GM23338 (cell line): ENCODE measurements around the gene ATP13A1. TPM values are rescaled to one million over a fixed set of nuclear protein-coding genes. Genes with fewer than 3 reads are reported as not detected.

ENCODE experiments used
- ATAC-seq: fragments of 200-7000 bp; cut with Tn5 transposase; 3 replicates; pipeline ENCODE4 v1.9.1; 2020
- DNase-seq: peaks from one replicate; pipeline ENCODE4 v3.0.0-alpha.2; 2015; ENCODE audit warnings: low spot score
- H2AFZ ChIP-seq: fragments of 200-600 bp; sonication (generic); 2 replicates; pipeline ENCODE4 v1.8.0; 2016; ENCODE audit warnings: antibody characterized with exemption, mild to moderate bottlenecking, moderate library complexity
- H3F3A ChIP-seq: fragments of 200-600 bp; sonication (generic); replicated peaks from 2 replicates; pipeline ENCODE4 v1.8.0; 2017; ENCODE audit warnings: antibody characterized with exemption, mixed run types, low read depth
- H3K27ac ChIP-seq: fragments of 200-600 bp; sonication (generic); 2 replicates; pipeline ENCODE4 v1.6.1; 2016; ENCODE audit warnings: low read depth
- H3K27me3 ChIP-seq: fragments of 200-600 bp; sonication (generic); 2 replicates; pipeline ENCODE4 v1.8.0; 2016; ENCODE audit warnings: mild to moderate bottlenecking, mixed run types, moderate library complexity; ENCODE audit not compliant: insufficient read depth
- H3K36me3 ChIP-seq: fragments of 200-600 bp; sonication (generic); 2 replicates; pipeline ENCODE4 v1.8.0; 2016; ENCODE audit warnings: mild to moderate bottlenecking; ENCODE audit not compliant: insufficient read depth
- H3K4me1 ChIP-seq: fragments of 200-600 bp; sonication (generic); 2 replicates; pipeline ENCODE4 v1.8.0; 2016; ENCODE audit warnings: mild to moderate bottlenecking, moderate library complexity; ENCODE audit not compliant: insufficient read depth
- H3K4me2 ChIP-seq: fragments of 200-600 bp; sonication (generic); 2 replicates; pipeline ENCODE4 v1.7.1; 2017; ENCODE audit warnings: mixed run types
- H3K4me3 ChIP-seq: fragments of 200-600 bp; sonication (generic); 2 replicates; pipeline ENCODE4 v1.6.1; 2016; ENCODE audit warnings: mixed run types
- H3K79me2 ChIP-seq: fragments of 200-600 bp; sonication (generic); replicated peaks from 2 replicates; pipeline ENCODE4 v1.8.0; 2017; ENCODE audit warnings: mild to moderate bottlenecking; ENCODE audit not compliant: insufficient read depth
- H3K9me2 ChIP-seq: fragments of 200-600 bp; sonication (generic); 2 replicates; pipeline ENCODE4 v1.8.0; 2017; ENCODE audit not compliant: insufficient read depth
- H4K20me1 ChIP-seq: fragments of 200-600 bp; sonication (generic); replicated peaks from 2 replicates; pipeline ENCODE4 v1.8.0; 2017; ENCODE audit warnings: mild to moderate bottlenecking; ENCODE audit not compliant: insufficient read depth
- H3K27ac Mint-ChIP-seq: 2 replicates; pipeline ENCODE4 v1.8.0; 2020; ENCODE audit warnings: inconsistent platforms, mild to moderate bottlenecking, moderate library complexity, mixed read lengths
- H3K27me3 Mint-ChIP-seq: 3 replicates; pipeline ENCODE4 v1.8.0; 2022; ENCODE audit warnings: low read depth, mild to moderate bottlenecking, moderate library complexity, mixed read lengths, inconsistent platforms; ENCODE audit not compliant: insufficient read depth, poor library complexity
- H3K36me3 Mint-ChIP-seq: 3 replicates; pipeline ENCODE4 v1.8.0; 2021; ENCODE audit warnings: low read depth, mild to moderate bottlenecking, inconsistent platforms, moderate library complexity, mixed read lengths
- H3K4me1 Mint-ChIP-seq: 3 replicates; pipeline ENCODE4 v1.8.0; 2020; ENCODE audit warnings: mild to moderate bottlenecking, inconsistent platforms, mixed read lengths
- H3K4me3 Mint-ChIP-seq: 3 replicates; pipeline ENCODE4 v1.8.0; 2021; ENCODE audit warnings: moderate library complexity, mild to moderate bottlenecking, inconsistent platforms, mixed read lengths
- H3K9me3 Mint-ChIP-seq: 3 replicates; pipeline ENCODE4 v1.8.0; 2020; ENCODE audit warnings: moderate library complexity, mild to moderate bottlenecking, inconsistent platforms, mixed read lengths
- CREB1 ChIP-seq: fragments of 250-450 bp; sonication (Bioruptor Pico); IDR thresholded peaks from 2 replicates; pipeline ENCODE4 v1.5.0; 2020; ENCODE audit warnings: low read depth, mild to moderate bottlenecking, moderate library complexity
- CTCF ChIP-seq, 2 experiments: fragments of 200-600 bp in 1 of 2; sonication (generic) in 1 of 2; conservative IDR thresholded peaks; 2 replicates each; pipeline versions ENCODE4 v1.5.1 to v1.6.1; 2016 to 2017; ENCODE audit warnings: antibody characterized with exemption in 2 of 2, low read depth in 2 of 2, mild to moderate bottlenecking in 2 of 2, moderate library complexity in 1 of 2
- REST ChIP-seq: IDR thresholded peaks from one replicate; pipeline ENCODE4 v1.6.1; 2018; ENCODE audit warnings: antibody characterized with exemption; ENCODE audit not compliant: unreplicated experiment
- STAT1 ChIP-seq: IDR thresholded peaks from one replicate; pipeline ENCODE4 v1.6.1; 2016; ENCODE audit warnings: antibody characterized with exemption; ENCODE audit not compliant: unreplicated experiment
- ZNF462 ChIP-seq: fragments of 250-450 bp; sonication (Bioruptor Pico); IDR thresholded peaks from 2 replicates; pipeline ENCODE4 v1.5.0; 2020; ENCODE audit warnings: mild to moderate bottlenecking, moderate library complexity
- polyA plus RNA-seq: library from polyadenylated mRNA; unstranded; fragments of >200 nt; fragmentation: Nextera tagmentation; extraction: Ambion mirVana; gene quantifications from 2 replicates; pipeline ENCODE4 v1.2.1, GENCODE V29; 2016
- total RNA-seq: library from RNA; depleted of rRNA; stranded (reverse); fragments of >200 nt; shearing (Covaris generic); gene quantifications from 2 replicates; pipeline ENCODE4 v1.2.3, GENCODE V29; 2014

The ATP13A1 gene
- total and polyA plus RNA-seq, 2 experiments from 2014 or later = 38.1 to 307 TPM

- TF ChIP-seq ZNF462 (CRISPR knock-in tag) (no peak), STAT1 (no peak), REST (no peak)
Observed at GRCh38 chr19:19697589-19697988, 34.1 kb upstream of the ATP13A1 start (continued).

- Histone ChIP-seq H3K79me2 (no peaks in the 10 kb centered on the region), H3F3A (no peaks in the 10 kb centered on the region), H3K9me2 (no peaks in the 10 kb centered on the region), H3K36me3 (no peaks in the 10 kb centered on the region), H3K4me2 (no peak overlapping the region), H3K4me3 (no peak overlapping the region), H3K27me3 (no peaks in the 10 kb centered on the region), H4K20me1 (no peaks in the 10 kb centered on the region; the same call in 1 of the 2 replicates), H2AFZ (no peak overlapping the region), H3K4me1 (no peaks in the 10 kb centered on the region), H3K27ac (no peak overlapping the region)
- TF ChIP-seq CREB1 (CRISPR knock-in tag) (no peak), CTCF (conservative IDR thresholded peaks at IDR 0.05; ENCODE audit: low read depth in 2 of 2) (peak; percentile 19 to 44)
- H3K4me3 Mint-ChIP-seq = no peak overlapping the region
- H3K9me3 Mint-ChIP-seq = peaks cover 8% of the 10 kb centered on the region; the same call in 1 of the 3 replicates
- H3K36me3 Mint-ChIP-seq = peaks cover 8% of the 10 kb centered on the region; the same call in 2 of the 3 replicates
- DNase-seq (peak; percentile 7), ATAC-seq (peak; percentile 36; the same call in 2 of the 3 replicates)
- no peak overlapping the region for H3K27ac Mint-ChIP-seq
- peaks cover 2% of the 10 kb centered on the region for H3K27me3 Mint-ChIP-seq
- no peaks in the 10 kb centered on the region for H3K4me1 Mint-ChIP-seq
Observed at GRCh38 chr19:19696386-19696785, 32.9 kb upstream of the ATP13A1 start.
